Gastroesophageal sphincter (tissue), 4 donors: ENCODE measurements around the gene ITGA8. TPM values are rescaled to one million over a fixed set of nuclear protein-coding genes. Genes with fewer than 3 reads are reported as not detected.

ENCODE experiments used
- ATAC-seq: fragments of 150-250 bp; one replicate; pipeline ENCODE4 v1.9.1; 2016; ENCODE audit warnings: mild to moderate bottlenecking, moderate library complexity
- H3K27ac ChIP-seq, 4 donors: fragments of 200-600 bp; sonication (generic) in 3 of 4; 1 replicate in 3 of 4; 2 replicates in 1 of 4; pipeline ENCODE4 v1.5.1; 2016 to 2019
- H3K27me3 ChIP-seq: fragments of 200-600 bp; sonication (generic); one replicate; pipeline ENCODE4 v1.5.1; 2019
- H3K36me3 ChIP-seq, 2 donors: fragments of 200-600 bp; sonication (generic); one replicate each; pipeline ENCODE4 v1.5.1; 2019; ENCODE audit warnings: control low read depth in 1 of 2
- H3K4me1 ChIP-seq, 3 donors: fragments of 200-600 bp; sonication (generic); 1 replicate in 2 of 3; 2 replicates in 1 of 3; pipeline ENCODE4 v1.5.1; 2016 to 2019; ENCODE audit warnings: control low read depth in 2 of 3
- H3K4me3 ChIP-seq, 2 donors: fragments of 200-600 bp; sonication (generic); one replicate each; pipeline ENCODE4 v1.5.1; 2019; ENCODE audit warnings: mild to moderate bottlenecking in 1 of 2, moderate library complexity in 1 of 2
- H3K9me3 ChIP-seq, 3 donors: fragments of 200-600 bp; sonication (generic); one replicate each; pipeline ENCODE4 v1.5.1; 2017 to 2019; ENCODE audit warnings: control low read depth in 2 of 3
- EP300 ChIP-seq: sonication (generic); formaldehyde crosslinking; IDR thresholded peaks from one replicate; pipeline ENCODE4 v1.6.1; 2017; ENCODE audit warnings: antibody characterized with exemption, mild to moderate bottlenecking
- POLR2A ChIP-seq, 2 donors: fragments of 450-650 bp; IDR thresholded peaks; one replicate each; pipeline ENCODE4 v1.6.1; 2017; ENCODE audit warnings: antibody characterized with exemption in 2 of 2, mild to moderate bottlenecking in 2 of 2, moderate library complexity in 1 of 2
- POLR2AphosphoS5 ChIP-seq: sonication (generic); formaldehyde crosslinking; IDR thresholded peaks from one replicate; pipeline ENCODE4 v1.6.1; 2017; ENCODE audit warnings: antibody characterized with exemption
- WGBS, 2 donors: methylation state at CpG; one replicate each; pipeline ENCODE4 v1.1.5; 2018; ENCODE audit warnings: low coverage in 1 of 2; 5-methylcytosine and 5-hydroxymethylcytosine counted together
- total RNA-seq, 4 donors: library from RNA; depleted of rRNA; stranded (reverse); fragments of >200 nt; gene quantifications; one replicate each; pipeline ENCODE4 v1.1.0, GENCODE V29; 2016
- TF ChIP-seq, protein P1 (sequence below), 4 experiments: fragments of 200-600 bp in 2 of 4; fragments of 450-650 bp in 2 of 4; sonication (generic) in 1 of 4; IDR thresholded peaks; one replicate each; pipeline ENCODE4 v1.5.1; 2017 to 2019; ENCODE audit warnings: antibody characterized with exemption in 4 of 4, mild to moderate bottlenecking in 2 of 4, moderate library complexity in 2 of 4

Gene ITGA8
- total RNA-seq, 4 donors from 2014 or later: 37.6 to 667 (median 310) TPM

GRCh38 chr10:15595260-15595659 is 124.5 kb downstream of the ITGA8 start:
- no peaks in the 10 kb centered on the region for H3K4me1 ChIP-seq
- peaks cover 0 to 41% of the 10 kb centered on the region in 2 donors for H3K36me3 ChIP-seq
- no peak for ATAC-seq
- H3K27ac ChIP-seq: no peak overlapping the region
- no peaks in the 10 kb centered on the region for H3K9me3 ChIP-seq
- H3K4me3 ChIP-seq: no peak overlapping the region
- no peak for TF ChIP-seq EP300
- TF ChIP-seq, protein P1, sequence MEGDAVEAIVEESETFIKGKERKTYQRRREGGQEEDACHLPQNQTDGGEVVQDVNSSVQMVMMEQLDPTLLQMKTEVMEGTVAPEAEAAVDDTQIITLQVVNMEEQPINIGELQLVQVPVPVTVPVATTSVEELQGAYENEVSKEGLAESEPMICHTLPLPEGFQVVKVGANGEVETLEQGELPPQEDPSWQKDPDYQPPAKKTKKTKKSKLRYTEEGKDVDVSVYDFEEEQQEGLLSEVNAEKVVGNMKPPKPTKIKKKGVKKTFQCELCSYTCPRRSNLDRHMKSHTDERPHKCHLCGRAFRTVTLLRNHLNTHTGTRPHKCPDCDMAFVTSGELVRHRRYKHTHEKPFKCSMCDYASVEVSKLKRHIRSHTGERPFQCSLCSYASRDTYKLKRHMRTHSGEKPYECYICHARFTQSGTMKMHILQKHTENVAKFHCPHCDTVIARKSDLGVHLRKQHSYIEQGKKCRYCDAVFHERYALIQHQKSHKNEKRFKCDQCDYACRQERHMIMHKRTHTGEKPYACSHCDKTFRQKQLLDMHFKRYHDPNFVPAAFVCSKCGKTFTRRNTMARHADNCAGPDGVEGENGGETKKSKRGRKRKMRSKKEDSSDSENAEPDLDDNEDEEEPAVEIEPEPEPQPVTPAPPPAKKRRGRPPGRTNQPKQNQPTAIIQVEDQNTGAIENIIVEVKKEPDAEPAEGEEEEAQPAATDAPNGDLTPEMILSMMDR (IDR thresholded peaks at IDR 0.05): no peak
- TF ChIP-seq POLR2A (IDR thresholded peaks at IDR 0.05): no peak
- TF ChIP-seq POLR2AphosphoS5: no peak
- no peaks in the 10 kb centered on the region for H3K27me3 ChIP-seq

- Histone ChIP-seq H3K36me3 (peaks cover 0 to 33% of the 10 kb centered on the region in 2 donors), H3K27ac (no peak overlapping the region), H3K27me3 (no peaks in the 10 kb centered on the region), H3K9me3 (no peaks in the 10 kb centered on the region), H3K4me3 (no peak overlapping the region), H3K4me1 (peaks cover 0 to 12% (median 0%) of the 10 kb centered on the region in 3 donors)
- no peak for ATAC-seq
- no peak for TF ChIP-seq EP300
- TF ChIP-seq POLR2AphosphoS5: no peak
- TF ChIP-seq, protein P1 (IDR thresholded peaks at IDR 0.05): no peak
- no peak for TF ChIP-seq POLR2A (IDR thresholded peaks at IDR 0.05)
- WGBS, 2 donors: 87 to 90% methylated on average over 4 of the region's 4 CpGs
Observed at GRCh38 chr10:15591937-15592336, 127.8 kb downstream of the ITGA8 start.

- H3K9me3 ChIP-seq: no peaks in the 10 kb centered on the region
- H3K27ac ChIP-seq: no peak overlapping the region
- no peak overlapping the region for H3K4me3 ChIP-seq
- H3K36me3 ChIP-seq: peaks cover 0 to 28% of the 10 kb centered on the region in 2 donors
- TF ChIP-seq, protein P1 (IDR thresholded peaks at IDR 0.05): no peak
- TF ChIP-seq EP300 (no peak), POLR2AphosphoS5 (no peak), POLR2A (IDR thresholded peaks at IDR 0.05) (no peak)
- 94 to 100% methylated on average over 1 to 2 of the region's 2 CpGs for WGBS, 2 donors
- peaks cover 0 to 12% (median 0%) of the 10 kb centered on the region in 3 donors for H3K4me1 ChIP-seq
- no peaks in the 10 kb centered on the region for H3K27me3 ChIP-seq
- ATAC-seq: no peak
Observed at GRCh38 chr10:15591431-15591830, 128.3 kb downstream of the ITGA8 start.

DNA sequence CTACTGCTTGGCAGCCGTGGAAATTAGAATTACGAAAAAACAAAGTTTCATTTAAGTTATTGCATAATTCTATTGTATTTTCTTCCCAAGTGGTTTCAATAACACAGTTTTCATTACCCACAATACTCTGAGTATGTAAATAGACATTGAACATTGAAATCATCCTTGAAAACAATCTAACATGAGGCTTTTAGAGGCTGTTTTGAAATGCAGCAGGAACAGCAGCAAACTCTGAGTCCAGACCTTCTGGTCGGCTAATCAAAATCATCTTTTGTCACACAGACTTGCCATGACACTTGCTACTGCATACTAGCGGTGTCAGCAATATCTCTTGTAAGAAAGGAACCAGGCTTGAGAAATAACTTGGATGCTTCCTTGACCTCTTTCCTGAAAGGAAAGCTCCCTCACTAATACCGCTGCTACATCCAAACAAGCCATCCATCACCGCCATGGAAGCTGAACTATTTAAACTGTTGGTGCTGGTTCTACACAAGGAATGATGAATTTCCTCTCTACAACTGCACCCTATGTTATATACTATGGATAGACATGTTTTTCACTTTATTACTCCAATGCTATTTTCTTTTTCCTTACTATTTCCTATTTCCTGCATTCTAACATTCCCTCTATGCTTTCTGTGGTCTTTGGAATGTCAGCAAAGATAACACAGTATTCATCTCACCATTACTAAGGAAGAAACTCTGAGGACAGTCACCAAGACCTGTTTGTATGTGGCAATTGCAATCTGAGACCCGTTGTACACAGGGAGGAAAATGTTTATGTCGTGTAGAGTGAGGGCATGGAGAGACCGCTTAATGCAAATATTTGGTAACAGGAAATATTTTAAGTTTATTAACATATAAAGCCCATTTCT is 130.8 kb downstream of the ITGA8 start:
- peak; percentile 5 for TF ChIP-seq POLR2AphosphoS5
- no peak for TF ChIP-seq POLR2A (IDR thresholded peaks at IDR 0.05)

DNA sequence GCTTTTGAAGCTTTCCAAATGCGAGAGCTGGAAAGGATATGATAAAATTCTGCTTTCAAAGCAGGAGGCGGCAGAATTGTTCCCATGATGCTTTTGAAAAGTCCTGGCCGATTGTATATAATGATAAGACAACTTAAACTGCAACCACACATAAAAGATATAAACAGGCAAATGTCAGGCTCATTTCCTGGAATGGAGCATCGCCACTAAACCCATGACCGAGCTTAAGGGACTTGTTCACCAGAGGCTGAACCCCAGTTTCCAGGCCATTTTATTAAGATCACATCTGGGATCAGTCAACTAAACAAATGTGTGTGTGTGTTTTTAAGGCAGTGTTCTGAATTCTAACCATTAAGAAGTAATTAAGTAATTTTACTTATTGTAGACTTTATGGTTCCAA is 131.6 kb downstream of the ITGA8 start:
- peaks cover 0 to 26% of the 10 kb centered on the region in 2 donors for H3K36me3 ChIP-seq
- no peak overlapping the region for H3K27ac ChIP-seq
- TF ChIP-seq POLR2AphosphoS5 (no peak), POLR2A (IDR thresholded peaks at IDR 0.05) (no peak), EP300 (no peak)
- TF ChIP-seq, protein P1 (IDR thresholded peaks at IDR 0.05): no peak
- no peak overlapping the region for H3K4me3 ChIP-seq
- peaks cover 0 to 12% (median 0%) of the 10 kb centered on the region in 3 donors for H3K4me1 ChIP-seq
- no peaks in the 10 kb centered on the region for H3K27me3 ChIP-seq
- WGBS, 2 donors: 63 to 78% methylated on average over 5 of the region's 5 CpGs
- no peak for ATAC-seq
- no peaks in the 10 kb centered on the region for H3K9me3 ChIP-seq

More for the DNA sequence above, 130.8 kb downstream of the ITGA8 start:
- Histone ChIP-seq H3K4me1 (peaks cover 0 to 12% (median 0%) of the 10 kb centered on the region in 3 donors), H3K27me3 (no peaks in the 10 kb centered on the region), H3K27ac (no peak overlapping the region), H3K36me3 (peaks cover 0 to 22% of the 10 kb centered on the region in 2 donors), H3K4me3 (no peak overlapping the region), H3K9me3 (no peaks in the 10 kb centered on the region)
- ATAC-seq: no peak
- 49 to 64% methylated on average over 9 of the region's 9 CpGs for WGBS, 2 donors
